ENCODE measurements around the gene SH3RF3.

SH3RF3 gene

GRCh38 chr2:109378682-109379081 is 249.7 kb downstream of the SH3RF3 start:
- Histone ChIP-seq H4K8ac (ENCODE audit: low read depth, low read length) (no peak overlapping the region), H3K36me3 (replicated peaks in 1 of 2; ENCODE audit: control insufficient read depth in 2 of 2, insufficient read depth in 2 of 2, low read length in 2 of 2) (no peaks in the 10 kb centered on the region), H3K4ac (ENCODE audit: low read length) (no peak overlapping the region), H2BK5ac (ENCODE audit: low read length) (no peak overlapping the region), H2BK15ac (ENCODE audit: low read length) (no peak overlapping the region), H3K4me2 (ENCODE audit: insufficient read depth, low read length, poor library complexity, severe bottlenecking) (no peak overlapping the region), H3K27ac (replicated peaks; ENCODE audit: low read length) (no peak overlapping the region), H3K9me3 (replicated peaks in 1 of 2; ENCODE audit: control insufficient read depth in 2 of 2, insufficient read depth in 1 of 2, low read depth in 1 of 2, low read length in 2 of 2) (no peaks in the 10 kb centered on the region), H3K23ac (ENCODE audit: low read depth, low read length, poor library complexity) (no peak overlapping the region), H3K14ac (ENCODE audit: low read length) (no peak overlapping the region), H3K18ac (ENCODE audit: low read length) (no peak overlapping the region), H4K91ac (ENCODE audit: low read depth, low read length, poor library complexity) (no peak overlapping the region), H3K9ac (ENCODE audit: low read depth, low read length, poor library complexity) (no peak overlapping the region), H2BK120ac (ENCODE audit: low read depth, low read length) (no peak overlapping the region), H2AK5ac (ENCODE audit: low read depth, low read length) (no peak overlapping the region), H3K4me1 (ENCODE audit: control insufficient read depth in 2 of 2, insufficient read depth in 1 of 2, low read depth in 1 of 2, low read length in 2 of 2) (peaks cover under 1 to 13% of the 10 kb centered on the region in 2 donors), H3K27me3 (ENCODE audit: control insufficient read depth in 3 of 3, insufficient read depth in 3 of 3, low read depth in 1 of 3, low read length in 3 of 3) (peaks cover 0 to 41% (median 0%) of the 10 kb centered on the region in 3 experiments), H2BK12ac (ENCODE audit: low read length) (no peak overlapping the region), H3K79me1 (ENCODE audit: low read depth, low read length) (no peaks in the 10 kb centered on the region), H3K4me3 (ENCODE audit: low read length in 2 of 2) (no peak overlapping the region), H2AFZ (ENCODE audit: low read length) (no peak overlapping the region)
- DNase-seq (ENCODE audit: low spot score): no peak

GRCh38 chr2:109379507-109379906 is 250.5 kb downstream of the SH3RF3 start:
- no CpG with 5 or more reads among the region's 7 CpGs for WGBS, 2 donors (ENCODE audit: extremely low coverage in 2 of 2, insufficient read length in 2 of 2, insufficient replicate concordance in 1 of 2)
- Histone ChIP-seq H3K27me3 (ENCODE audit: control insufficient read depth in 3 of 3, insufficient read depth in 3 of 3, low read depth in 1 of 3, low read length in 3 of 3) (peaks cover 0 to 43% (median 0%) of the 10 kb centered on the region in 3 experiments), H3K4me3 (ENCODE audit: low read length in 2 of 2) (no peak overlapping the region), H3K36me3 (replicated peaks in 1 of 2; ENCODE audit: control insufficient read depth in 2 of 2, insufficient read depth in 2 of 2, low read length in 2 of 2) (no peaks in the 10 kb centered on the region), H4K91ac (ENCODE audit: low read depth, low read length, poor library complexity) (no peak overlapping the region), H2BK12ac (ENCODE audit: low read length) (no peak overlapping the region), H3K79me1 (ENCODE audit: low read depth, low read length) (no peaks in the 10 kb centered on the region), H3K4me1 (ENCODE audit: control insufficient read depth in 2 of 2, insufficient read depth in 1 of 2, low read depth in 1 of 2, low read length in 2 of 2) (peaks cover 0 to 13% of the 10 kb centered on the region in 2 donors), H4K8ac (ENCODE audit: low read depth, low read length) (no peak overlapping the region), H3K9ac (ENCODE audit: low read depth, low read length, poor library complexity) (no peak overlapping the region), H3K9me3 (replicated peaks in 1 of 2; ENCODE audit: control insufficient read depth in 2 of 2, insufficient read depth in 1 of 2, low read depth in 1 of 2, low read length in 2 of 2) (no peaks in the 10 kb centered on the region), H3K23ac (ENCODE audit: low read depth, low read length, poor library complexity) (no peak overlapping the region), H2BK120ac (ENCODE audit: low read depth, low read length) (no peak overlapping the region), H2BK5ac (ENCODE audit: low read length) (no peak overlapping the region), H3K27ac (replicated peaks; ENCODE audit: low read length) (no peak overlapping the region), H3K4ac (ENCODE audit: low read length) (no peak overlapping the region), H2BK15ac (ENCODE audit: low read length) (no peak overlapping the region), H2AFZ (ENCODE audit: low read length) (no peak overlapping the region), H3K18ac (ENCODE audit: low read length) (no peak overlapping the region), H3K14ac (ENCODE audit: low read length) (no peak overlapping the region), H3K4me2 (ENCODE audit: insufficient read depth, low read length, poor library complexity, severe bottlenecking) (no peak overlapping the region), H2AK5ac (ENCODE audit: low read depth, low read length) (no peak overlapping the region)
- DNase-seq (ENCODE audit: low spot score): no peak

GRCh38 chr2:109380502-109381326 is 251.7 kb downstream of the SH3RF3 start:
- Histone ChIP-seq H3K27ac (replicated peaks; ENCODE audit: low read length) (no peak overlapping the region), H3K27me3 (ENCODE audit: control insufficient read depth in 3 of 3, insufficient read depth in 3 of 3, low read depth in 1 of 3, low read length in 3 of 3) (peaks cover 0 to 43% (median 0%) of the 10 kb centered on the region in 3 experiments), H4K8ac (ENCODE audit: low read depth, low read length) (no peak overlapping the region), H3K4ac (ENCODE audit: low read length) (no peak overlapping the region), H3K9me3 (replicated peaks in 1 of 2; ENCODE audit: control insufficient read depth in 2 of 2, insufficient read depth in 1 of 2, low read depth in 1 of 2, low read length in 2 of 2) (no peaks in the 10 kb centered on the region), H3K36me3 (replicated peaks in 1 of 2; ENCODE audit: control insufficient read depth in 2 of 2, insufficient read depth in 2 of 2, low read length in 2 of 2) (no peaks in the 10 kb centered on the region), H3K18ac (ENCODE audit: low read length) (no peak overlapping the region), H3K9ac (ENCODE audit: low read depth, low read length, poor library complexity) (no peak overlapping the region), H4K91ac (ENCODE audit: low read depth, low read length, poor library complexity) (no peak overlapping the region), H2AFZ (ENCODE audit: low read length) (no peak overlapping the region), H3K79me1 (ENCODE audit: low read depth, low read length) (no peaks in the 10 kb centered on the region), H2BK5ac (ENCODE audit: low read length) (no peak overlapping the region), H2BK12ac (ENCODE audit: low read length) (no peak overlapping the region), H2AK5ac (ENCODE audit: low read depth, low read length) (no peak overlapping the region), H3K4me3 (ENCODE audit: low read length in 2 of 2) (no peak overlapping the region), H3K23ac (ENCODE audit: low read depth, low read length, poor library complexity) (no peak overlapping the region), H2BK15ac (ENCODE audit: low read length) (no peak overlapping the region), H3K4me1 (ENCODE audit: control insufficient read depth in 2 of 2, insufficient read depth in 1 of 2, low read depth in 1 of 2, low read length in 2 of 2) (peaks cover 6 to 13% of the 10 kb centered on the region in 2 donors), H3K4me2 (ENCODE audit: insufficient read depth, low read length, poor library complexity, severe bottlenecking) (no peak overlapping the region), H3K14ac (ENCODE audit: low read length) (no peak overlapping the region), H2BK120ac (ENCODE audit: low read depth, low read length) (no peak overlapping the region)
- WGBS, 2 donors (ENCODE audit: extremely low coverage in 2 of 2, insufficient read length in 2 of 2, insufficient replicate concordance in 1 of 2): no CpG with 5 or more reads among the region's 12 CpGs
- no peak for DNase-seq (ENCODE audit: low spot score)

- Histone ChIP-seq H4K8ac (ENCODE audit: low read depth, low read length) (no peak overlapping the region), H2BK12ac (ENCODE audit: low read length) (no peak overlapping the region), H3K27ac (replicated peaks; ENCODE audit: low read length) (no peak overlapping the region), H3K36me3 (replicated peaks in 1 of 2; ENCODE audit: control insufficient read depth in 2 of 2, insufficient read depth in 2 of 2, low read length in 2 of 2) (no peaks in the 10 kb centered on the region), H3K18ac (ENCODE audit: low read length) (peak overlapping the region; percentile 11), H3K9me3 (replicated peaks in 1 of 2; ENCODE audit: control insufficient read depth in 2 of 2, insufficient read depth in 1 of 2, low read depth in 1 of 2, low read length in 2 of 2) (no peaks in the 10 kb centered on the region), H2BK120ac (ENCODE audit: low read depth, low read length) (no peak overlapping the region), H3K4me2 (ENCODE audit: insufficient read depth, low read length, poor library complexity, severe bottlenecking) (no peak overlapping the region), H3K4me1 (ENCODE audit: control insufficient read depth in 2 of 2, insufficient read depth in 1 of 2, low read depth in 1 of 2, low read length in 2 of 2) (peaks cover 12 to 14% of the 10 kb centered on the region in 2 donors), H3K9ac (ENCODE audit: low read depth, low read length, poor library complexity) (no peak overlapping the region), H3K79me1 (ENCODE audit: low read depth, low read length) (no peaks in the 10 kb centered on the region), H4K91ac (ENCODE audit: low read depth, low read length, poor library complexity) (no peak overlapping the region), H3K23ac (ENCODE audit: low read depth, low read length, poor library complexity) (peak overlapping the region; percentile 25), H3K4me3 (ENCODE audit: low read length in 2 of 2) (no peak overlapping the region), H2AFZ (ENCODE audit: low read length) (no peak overlapping the region), H2AK5ac (ENCODE audit: low read depth, low read length) (no peak overlapping the region), H3K4ac (ENCODE audit: low read length) (no peak overlapping the region), H3K27me3 (ENCODE audit: control insufficient read depth in 3 of 3, insufficient read depth in 3 of 3, low read depth in 1 of 3, low read length in 3 of 3) (peaks cover 0 to 43% (median 0%) of the 10 kb centered on the region in 3 experiments), H2BK5ac (ENCODE audit: low read length) (no peak overlapping the region), H3K14ac (ENCODE audit: low read length) (no peak overlapping the region), H2BK15ac (ENCODE audit: low read length) (no peak overlapping the region)
- WGBS, 2 donors (ENCODE audit: extremely low coverage in 2 of 2, insufficient read length in 2 of 2, insufficient replicate concordance in 1 of 2): no CpG with 5 or more reads among the region's 13 CpGs
- no peak for DNase-seq (ENCODE audit: low spot score)
Observed at GRCh38 chr2:109381327-109381820, 252.4 kb downstream of the SH3RF3 start.
